Mesothelial cell of epicardium (in vitro differentiated cells): Measurements from ENCODE around the gene PTPRN2. TPM values are rescaled to one million over a fixed set of nuclear protein-coding genes. Genes with fewer than 3 reads are reported as not detected.

Source experiments
- DNase-seq, 2 experiments: peaks; one replicate each; pipeline ENCODE4 v3.0.0; 2021; ENCODE audit warnings: low spot score in 2 of 2; ENCODE audit not compliant: unreplicated experiment in 2 of 2
- H3K27ac Mint-ChIP-seq: 2 replicates; pipeline ENCODE4 v1.8.0; 2021; ENCODE audit warnings: mixed read lengths
- H3K27me3 Mint-ChIP-seq: 2 replicates; pipeline ENCODE4 v1.8.0; 2021; ENCODE audit warnings: low read depth, mixed read lengths
- H3K36me3 Mint-ChIP-seq: 2 replicates; pipeline ENCODE4 v1.8.0; 2021; ENCODE audit warnings: mixed read lengths
- H3K4me1 Mint-ChIP-seq: 2 replicates; pipeline ENCODE4 v1.8.0; 2021; ENCODE audit warnings: mixed read lengths
- H3K4me3 Mint-ChIP-seq: 2 replicates; pipeline ENCODE4 v1.8.0; 2021; ENCODE audit warnings: mild to moderate bottlenecking, moderate library complexity, mixed read lengths
- H3K9me3 Mint-ChIP-seq: 2 replicates; pipeline ENCODE4 v1.8.0; 2021; ENCODE audit warnings: mixed read lengths
- CTCF ChIP-seq: fragments of 200-600 bp; sonication (generic); IDR thresholded peaks from one replicate; pipeline ENCODE4 v1.5.0; 2021; ENCODE audit warnings: antibody characterized with exemption; ENCODE audit not compliant: unreplicated experiment
- total RNA-seq: library from RNA; stranded (reverse); gene quantifications from 3 replicates; pipeline ENCODE4 v1.2.1, GENCODE V29; 2021

The PTPRN2 gene
- total RNA-seq, 1 donor from 2014 or later, result 2.2 TPM

GRCh38 chr7:158362001-158362400 is 225.6 kb downstream of the PTPRN2 start:
- no peaks in the 10 kb centered on the region for H3K9me3 Mint-ChIP-seq
- TF ChIP-seq CTCF, result no peak
- no peaks in the 10 kb centered on the region for H3K4me1 Mint-ChIP-seq
- H3K4me3 Mint-ChIP-seq, result no peak overlapping the region
- H3K27me3 Mint-ChIP-seq, result peaks cover 4% of the 10 kb centered on the region
- DNase-seq, result no peak
- no peaks in the 10 kb centered on the region for H3K36me3 Mint-ChIP-seq
- H3K27ac Mint-ChIP-seq, result no peak overlapping the region

GRCh38 chr7:158361326-158361946 is 226.2 kb downstream of the PTPRN2 start:
- H3K36me3 Mint-ChIP-seq, result no peaks in the 10 kb centered on the region
- no peaks in the 10 kb centered on the region for H3K9me3 Mint-ChIP-seq
- TF ChIP-seq CTCF, result no peak
- H3K27ac Mint-ChIP-seq, result no peak overlapping the region
- no peak for DNase-seq
- no peaks in the 10 kb centered on the region for H3K4me1 Mint-ChIP-seq
- H3K27me3 Mint-ChIP-seq, result peaks cover 5% of the 10 kb centered on the region
- no peak overlapping the region for H3K4me3 Mint-ChIP-seq

- Mint-ChIP-seq H3K4me3 (no peak overlapping the region), H3K9me3 (peaks cover 12% of the 10 kb centered on the region)
These were observed 228.5 kb downstream of the PTPRN2 start for GRCh38 chr7:158358926-158359645.

GRCh38 chr7:158357898-158358821 is 229.5 kb downstream of the PTPRN2 start:
- H3K36me3 Mint-ChIP-seq, result peaks cover 2% of the 10 kb centered on the region
- no peak for TF ChIP-seq CTCF
- H3K4me1 Mint-ChIP-seq, result no peaks in the 10 kb centered on the region
- H3K27me3 Mint-ChIP-seq, result peaks cover 29% of the 10 kb centered on the region
- no peak for DNase-seq
- no peak overlapping the region for H3K27ac Mint-ChIP-seq
- peaks cover 15% of the 10 kb centered on the region for H3K9me3 Mint-ChIP-seq
- H3K4me3 Mint-ChIP-seq, result no peak overlapping the region

More at GRCh38 chr7:158358926-158359645, 228.5 kb downstream of the PTPRN2 start:
- no peak for DNase-seq
- no peaks in the 10 kb centered on the region for H3K4me1 Mint-ChIP-seq
- TF ChIP-seq CTCF, result no peak
- H3K27me3 Mint-ChIP-seq, result peaks cover 19% of the 10 kb centered on the region
- H3K36me3 Mint-ChIP-seq, result peaks cover under 1% of the 10 kb centered on the region
- no peak overlapping the region for H3K27ac Mint-ChIP-seq

- no peaks in the 10 kb centered on the region for H3K4me1 Mint-ChIP-seq
- peaks cover 2% of the 10 kb centered on the region for H3K36me3 Mint-ChIP-seq
- DNase-seq, result no peak
- peaks cover 15% of the 10 kb centered on the region for H3K9me3 Mint-ChIP-seq
- peaks cover 36% of the 10 kb centered on the region for H3K27me3 Mint-ChIP-seq
- no peak overlapping the region for H3K4me3 Mint-ChIP-seq
- H3K27ac Mint-ChIP-seq, result no peak overlapping the region
- TF ChIP-seq CTCF, result no peak
These were observed 230.3 kb downstream of the PTPRN2 start for GRCh38 chr7:158357106-158357897.
